Measurements from ENCODE around the gene PDE7B.

DNA sequence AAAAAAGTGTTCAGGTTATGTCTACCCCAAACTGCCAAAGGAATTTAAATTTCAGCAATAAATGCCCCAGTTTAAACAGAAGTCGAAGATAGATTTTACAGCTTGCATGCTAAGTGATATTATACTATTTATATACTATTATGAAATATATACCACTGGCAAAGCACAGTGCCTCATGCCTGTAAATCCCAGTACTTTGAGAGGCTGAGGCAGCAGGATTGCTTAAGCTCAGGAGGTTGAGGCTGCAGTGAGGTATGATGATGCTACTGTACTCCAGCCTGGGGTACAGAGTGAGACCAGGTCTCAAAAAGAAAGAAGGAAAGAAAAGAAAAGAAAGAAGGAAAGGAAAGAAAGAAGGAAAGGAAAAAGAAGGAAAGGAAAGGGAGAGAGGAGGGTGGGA, 296.6 kb downstream of the PDE7B start:
- TF ChIP-seq, protein P1, sequence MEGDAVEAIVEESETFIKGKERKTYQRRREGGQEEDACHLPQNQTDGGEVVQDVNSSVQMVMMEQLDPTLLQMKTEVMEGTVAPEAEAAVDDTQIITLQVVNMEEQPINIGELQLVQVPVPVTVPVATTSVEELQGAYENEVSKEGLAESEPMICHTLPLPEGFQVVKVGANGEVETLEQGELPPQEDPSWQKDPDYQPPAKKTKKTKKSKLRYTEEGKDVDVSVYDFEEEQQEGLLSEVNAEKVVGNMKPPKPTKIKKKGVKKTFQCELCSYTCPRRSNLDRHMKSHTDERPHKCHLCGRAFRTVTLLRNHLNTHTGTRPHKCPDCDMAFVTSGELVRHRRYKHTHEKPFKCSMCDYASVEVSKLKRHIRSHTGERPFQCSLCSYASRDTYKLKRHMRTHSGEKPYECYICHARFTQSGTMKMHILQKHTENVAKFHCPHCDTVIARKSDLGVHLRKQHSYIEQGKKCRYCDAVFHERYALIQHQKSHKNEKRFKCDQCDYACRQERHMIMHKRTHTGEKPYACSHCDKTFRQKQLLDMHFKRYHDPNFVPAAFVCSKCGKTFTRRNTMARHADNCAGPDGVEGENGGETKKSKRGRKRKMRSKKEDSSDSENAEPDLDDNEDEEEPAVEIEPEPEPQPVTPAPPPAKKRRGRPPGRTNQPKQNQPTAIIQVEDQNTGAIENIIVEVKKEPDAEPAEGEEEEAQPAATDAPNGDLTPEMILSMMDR (IDR thresholded peaks at IDR 0.05; ENCODE audit: low read length) = no peak
- no peak for TF ChIP-seq EZH2 (IDR thresholded peaks at IDR 0.05; ENCODE audit: borderline replicate concordance, low read length)

All from OCI-LY1 (cell line).